RWPE1 (cell line): Measurements from ENCODE around the gene EBP.
A peak's percentile ranks its signal among the peaks of the same experiment; 100 is the strongest.
"Not testable (repeated sequence)": the region's sequence is repeated elsewhere in the genome, so short reads cannot be mapped to it uniquely, and the experiment has no call there.

Source experiments
- CTCF ChIA-PET: fragments of 350-600 bp; sonication (Branson Sonifier 250); formaldehyde crosslinking; extraction: SDS; loops from one replicate; lab custom pipeline; 2021; lab: Yijun Ruan, JAX
- POLR2A ChIA-PET: fragments of 400-600 bp; formaldehyde crosslinking; extraction: SDS; loops from one replicate; lab custom pipeline; 2020; ENCODE audit warnings: antibody characterized with exemption; ENCODE audit not compliant: low non-redundant PET; lab: Yijun Ruan, JAX
- DNase-seq: peaks from one replicate; pipeline ENCODE4 v3.0.0; 2012; ENCODE audit warnings: low spot score
- H3K27ac ChIP-seq: fragments of 450-650 bp; 2 replicates; pipeline ENCODE4 v1.5.1; 2017
- CTCF ChIP-seq: fragments of 450-650 bp; conservative IDR thresholded peaks from 2 replicates; pipeline ENCODE4 v1.5.1; 2017; ENCODE audit warnings: low read depth, mild to moderate bottlenecking

Gene EBP

DNA sequence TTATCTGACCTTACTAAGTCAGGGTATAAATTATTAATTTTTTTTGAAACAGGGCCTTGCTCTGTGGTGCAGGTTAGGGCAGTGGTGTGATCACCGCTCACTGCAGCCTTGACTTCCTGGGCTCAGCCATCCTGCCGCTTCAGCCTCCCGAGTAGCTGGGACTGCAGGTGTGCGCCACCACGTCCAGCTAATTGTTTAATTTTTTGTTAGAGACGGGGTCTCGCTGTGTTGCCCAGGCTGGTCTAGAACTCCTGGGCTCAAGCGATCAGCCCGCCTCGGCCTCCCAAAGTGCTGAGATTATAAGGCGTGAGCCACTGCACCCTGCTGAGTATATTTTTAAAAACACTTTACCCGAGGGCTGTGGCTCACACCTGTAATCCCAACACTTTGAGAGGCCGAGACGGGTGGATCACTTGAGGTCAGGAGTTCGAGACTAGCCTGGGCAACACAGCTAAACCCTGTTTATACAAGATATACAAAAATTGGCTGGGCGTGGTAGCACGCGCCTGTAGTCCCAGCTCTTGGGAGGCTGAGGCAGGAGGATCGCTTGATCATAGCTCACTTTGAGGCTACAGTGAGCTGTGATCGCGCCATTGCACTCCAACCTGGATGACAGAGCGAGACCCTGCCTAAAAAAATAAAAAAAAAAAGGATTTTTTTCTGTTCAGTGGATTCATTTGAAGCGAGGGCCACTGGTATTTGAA is 17.2 kb downstream of the EBP start:
- no peak for DNase-seq
- CTCF ChIA-PET: interaction anchor here (0.9 kb wide), 1 partner anchor 9 kb away, joined by 4 read pairs; no protein-coding TSS in a partner anchor
- peak overlapping the region; percentile 84 for H3K27ac ChIP-seq
- POLR2A ChIA-PET: interaction anchor here (1.2 kb wide), 1 partner anchor 35 kb away, joined by 4 read pairs; the partner anchor contains the start of gene RBM3
- no peak for TF ChIP-seq CTCF

DNA sequence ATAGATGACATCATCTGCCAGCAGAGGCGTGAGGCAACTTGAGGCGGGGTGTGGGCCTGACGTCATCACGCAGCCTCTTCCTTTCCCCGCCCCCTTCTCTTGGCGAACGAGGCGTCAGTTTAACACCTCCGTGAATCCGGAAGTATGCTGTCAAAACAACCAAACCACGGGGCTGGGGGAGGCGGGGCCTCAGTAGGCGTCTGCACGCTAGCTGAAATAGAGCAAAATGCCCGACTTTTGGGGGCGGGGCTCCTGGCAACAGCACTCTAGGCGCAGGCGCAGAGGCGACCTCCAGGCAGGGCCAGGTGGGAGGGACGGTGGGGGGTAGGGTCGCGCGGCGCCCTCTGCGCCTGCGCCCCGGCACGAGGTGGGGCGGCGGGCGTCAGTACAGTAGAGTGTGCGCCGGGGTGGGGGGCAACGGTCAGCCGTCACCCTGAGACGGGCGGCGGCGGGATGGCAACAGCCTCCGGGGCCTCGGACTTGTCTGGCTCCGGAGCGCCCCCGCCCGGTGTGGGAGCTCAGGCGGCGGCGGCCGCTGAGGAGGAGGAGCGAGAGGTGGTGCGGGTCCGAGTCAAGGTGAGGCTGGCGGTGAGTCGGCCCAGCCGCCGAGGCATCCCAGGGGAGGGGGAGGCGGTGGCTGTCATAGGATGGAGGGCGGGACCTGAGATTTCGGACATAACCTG is 17.9 kb downstream of the EBP start, which contains the start of gene TBC1D25:
TBC1D25 (plus strand) TSS at position 370 of the 683 bp plus-strand sequence; CDS start at position 454, 84 bp downstream.
- TF ChIP-seq CTCF: 0 out of 2 replicates have a peak, but pooled peaks have one; percentile 18
- peak within 1 kb of the TSS; percentile 84 for H3K27ac ChIP-seq
- ChIA-PET POLR2A (interaction anchor here (1.2 kb wide), 1 partner anchor 35 kb away, joined by 4 read pairs; the partner anchor contains the start of gene RBM3), CTCF (interaction anchor here (0.6 to 1.5 kb wide), 5 partner anchors 9 to 790 kb away, joined by 3 to 6 read pairs (median 4); partner anchors contain the start of gene RBM3)
- peak; percentile 90 for DNase-seq

DNA sequence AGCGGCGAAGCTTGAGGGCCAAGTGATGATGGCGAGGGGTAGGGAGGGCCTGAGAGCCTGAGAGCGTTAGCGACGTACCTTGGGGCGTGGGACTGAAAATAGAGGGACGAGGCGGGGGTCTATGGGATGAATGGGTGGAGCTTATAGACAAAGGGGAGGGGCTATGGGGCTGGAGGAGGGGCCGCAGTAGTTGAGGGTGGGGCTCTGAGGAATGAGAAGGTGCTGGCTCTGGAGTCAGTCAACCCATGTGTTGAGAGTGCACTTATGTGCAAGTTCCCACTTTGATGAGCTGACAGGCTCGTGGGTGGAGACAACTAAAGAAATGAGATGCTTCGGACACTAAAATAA is 18.4 kb downstream of the EBP start:
- TF ChIP-seq CTCF: no peak
- POLR2A ChIA-PET: interaction anchor here (0.6 to 1.2 kb wide), 2 partner anchors 34 to 38 kb away, joined by 3 to 4 read pairs; partner anchors contain the start of gene RBM3
- CTCF ChIA-PET: interaction anchor here (0.6 to 1.5 kb wide), 4 partner anchors 9 to 791 kb away, joined by 3 to 6 read pairs (median 4); partner anchors contain the start of gene RBM3
- peak; percentile 54 for DNase-seq
- peak overlapping the region; percentile 84 for H3K27ac ChIP-seq

GRCh38 chrX:48540480-48540879 is 18.9 kb downstream of the EBP start:
- POLR2A ChIA-PET: interaction anchor here (0.6 kb wide), 1 partner anchor 38 kb away, joined by 3 read pairs; no protein-coding TSS in a partner anchor
- CTCF ChIA-PET: interaction anchor here (0.6 to 1.5 kb wide), 3 partner anchors 9 to 41 kb away, joined by 4 to 6 read pairs (median 4); partner anchors contain the start of gene RBM3
- no peak for TF ChIP-seq CTCF
- H3K27ac ChIP-seq: peak overlapping the region; percentile 84
- DNase-seq: no peak

GRCh38 chrX:48541140-48541814 is 19.7 kb downstream of the EBP start:
- ChIA-PET POLR2A (no interaction called here), CTCF (interaction anchor here (0.6 kb wide), 1 partner anchor 42 kb away, joined by 4 read pairs; no protein-coding TSS in a partner anchor)
- DNase-seq: no peak
- TF ChIP-seq CTCF: no peak
- H3K27ac ChIP-seq: peak overlapping the region; percentile 84; the same call in 1 of the 2 replicates

DNA sequence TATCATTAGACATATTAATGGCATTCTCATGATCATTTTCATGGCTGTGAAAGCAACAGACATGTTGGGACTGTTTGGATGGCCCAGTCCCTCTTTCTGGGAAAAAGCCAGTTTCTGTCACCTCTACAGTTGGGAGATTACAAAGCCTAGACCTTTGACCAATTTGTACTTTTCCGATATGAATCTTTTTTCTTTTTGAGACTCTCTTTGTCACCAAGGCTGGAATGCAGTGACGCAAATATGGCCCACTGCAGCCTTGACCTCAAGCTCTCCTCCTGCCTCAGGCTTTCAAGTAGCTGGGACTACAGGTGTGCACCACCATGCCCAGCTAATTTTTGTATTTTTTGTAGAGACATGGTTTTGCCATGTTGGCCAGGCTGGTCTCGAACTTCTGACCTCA is 27.3 kb downstream of the EBP start:
- ChIA-PET POLR2A (no interaction called here), CTCF (interaction anchor here (1.0 kb wide), 1 partner anchor 9 kb away, joined by 4 read pairs; the partner anchor contains the start of gene TBC1D25)
- no peak for TF ChIP-seq CTCF
- no peak for DNase-seq
- H3K27ac ChIP-seq: no peak overlapping the region

GRCh38 chrX:48555731-48556325 is 34.2 kb downstream of the EBP start:
- DNase-seq, CTCF ChIA-PET, POLR2A ChIA-PET, H3K27ac ChIP-seq: not testable (repeated sequence)
